Coronary artery (tissue), 2 donors: ENCODE measurements around the gene SLC4A2.

Experiments
- DNase-seq: peaks from one replicate; pipeline ENCODE4 v3.0.0-alpha.2; 2017; ENCODE audit warnings: low spot score
- H3K27ac ChIP-seq, 2 donors: fragments of 200-600 bp; sonication (generic); one replicate each; pipeline ENCODE4 v1.5.1; 2016 to 2019
- H3K4me3 ChIP-seq: fragments of 200-600 bp; sonication (generic); 2 replicates; pipeline ENCODE4 v1.5.1; 2016; ENCODE audit warnings: mild to moderate bottlenecking, moderate library complexity
- TF ChIP-seq, protein P1 (sequence below): fragments of 200-600 bp; sonication (generic); IDR thresholded peaks from one replicate; pipeline ENCODE4 v1.5.1; 2019; ENCODE audit warnings: antibody characterized with exemption

The SLC4A2 gene

DNA sequence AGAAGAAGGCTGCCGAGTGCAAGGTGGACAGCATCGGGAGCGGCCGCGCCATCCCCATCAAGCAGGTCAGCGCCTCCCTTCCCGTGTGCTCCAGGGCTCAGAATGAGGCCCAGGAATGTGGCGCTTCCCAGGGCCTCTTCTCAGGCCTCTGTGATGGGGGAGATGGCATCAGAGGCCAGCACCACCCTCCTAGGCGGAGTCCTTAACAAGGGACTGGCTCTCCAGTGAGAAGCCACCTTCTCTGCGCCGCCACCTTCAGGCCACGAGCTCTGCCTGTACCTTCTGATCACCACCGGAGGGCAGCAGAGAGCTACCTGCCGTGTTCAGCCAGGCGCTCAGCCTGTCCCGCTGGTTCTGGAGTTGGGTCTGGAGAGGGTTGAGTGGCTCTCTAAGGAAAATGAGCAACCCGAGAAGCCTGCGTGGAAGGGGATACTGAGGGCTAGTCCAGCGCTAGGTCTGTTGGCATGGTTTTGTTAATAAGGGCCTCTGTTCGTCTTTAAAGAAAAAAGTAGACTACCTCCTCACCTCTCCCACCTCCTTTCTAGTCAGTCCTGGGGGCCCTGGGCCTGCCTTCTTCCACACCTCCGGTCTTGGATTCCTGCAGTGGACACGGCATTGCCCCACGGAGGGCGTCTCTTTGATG, 64.6 kb downstream of the SLC4A2 start:
- H3K27ac ChIP-seq: no peak overlapping the region
- DNase-seq: peak; percentile 83
- TF ChIP-seq, protein P1, sequence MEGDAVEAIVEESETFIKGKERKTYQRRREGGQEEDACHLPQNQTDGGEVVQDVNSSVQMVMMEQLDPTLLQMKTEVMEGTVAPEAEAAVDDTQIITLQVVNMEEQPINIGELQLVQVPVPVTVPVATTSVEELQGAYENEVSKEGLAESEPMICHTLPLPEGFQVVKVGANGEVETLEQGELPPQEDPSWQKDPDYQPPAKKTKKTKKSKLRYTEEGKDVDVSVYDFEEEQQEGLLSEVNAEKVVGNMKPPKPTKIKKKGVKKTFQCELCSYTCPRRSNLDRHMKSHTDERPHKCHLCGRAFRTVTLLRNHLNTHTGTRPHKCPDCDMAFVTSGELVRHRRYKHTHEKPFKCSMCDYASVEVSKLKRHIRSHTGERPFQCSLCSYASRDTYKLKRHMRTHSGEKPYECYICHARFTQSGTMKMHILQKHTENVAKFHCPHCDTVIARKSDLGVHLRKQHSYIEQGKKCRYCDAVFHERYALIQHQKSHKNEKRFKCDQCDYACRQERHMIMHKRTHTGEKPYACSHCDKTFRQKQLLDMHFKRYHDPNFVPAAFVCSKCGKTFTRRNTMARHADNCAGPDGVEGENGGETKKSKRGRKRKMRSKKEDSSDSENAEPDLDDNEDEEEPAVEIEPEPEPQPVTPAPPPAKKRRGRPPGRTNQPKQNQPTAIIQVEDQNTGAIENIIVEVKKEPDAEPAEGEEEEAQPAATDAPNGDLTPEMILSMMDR: peak; percentile 96

DNA sequence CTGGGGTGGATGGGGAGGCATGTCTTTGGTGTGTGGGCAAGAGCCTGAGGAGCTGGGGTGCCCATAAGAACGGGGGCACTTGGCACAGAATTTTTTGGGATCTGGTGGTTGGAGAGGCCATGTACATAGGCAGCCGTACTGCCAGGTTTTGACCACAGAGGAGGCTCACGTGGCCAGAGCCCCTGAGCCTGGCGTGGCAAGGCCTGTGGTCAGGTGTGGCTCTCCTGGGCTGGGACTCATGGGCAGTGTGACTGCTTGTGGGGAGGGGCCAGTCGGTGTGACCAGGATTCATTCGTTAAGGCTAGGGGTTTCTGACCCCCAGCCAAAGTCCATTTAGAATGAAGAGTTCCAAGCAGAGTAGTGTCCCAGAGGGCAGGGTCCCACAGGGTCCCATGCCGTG, 65.1 kb downstream of the SLC4A2 start:
- TF ChIP-seq, protein P1: no peak
- no peak overlapping the region for H3K27ac ChIP-seq
- H3K4me3 ChIP-seq: no peak overlapping the region
- no peak for DNase-seq

More for the DNA sequence above, 64.6 kb downstream of the SLC4A2 start:
- H3K4me3 ChIP-seq: no peak overlapping the region

DNA sequence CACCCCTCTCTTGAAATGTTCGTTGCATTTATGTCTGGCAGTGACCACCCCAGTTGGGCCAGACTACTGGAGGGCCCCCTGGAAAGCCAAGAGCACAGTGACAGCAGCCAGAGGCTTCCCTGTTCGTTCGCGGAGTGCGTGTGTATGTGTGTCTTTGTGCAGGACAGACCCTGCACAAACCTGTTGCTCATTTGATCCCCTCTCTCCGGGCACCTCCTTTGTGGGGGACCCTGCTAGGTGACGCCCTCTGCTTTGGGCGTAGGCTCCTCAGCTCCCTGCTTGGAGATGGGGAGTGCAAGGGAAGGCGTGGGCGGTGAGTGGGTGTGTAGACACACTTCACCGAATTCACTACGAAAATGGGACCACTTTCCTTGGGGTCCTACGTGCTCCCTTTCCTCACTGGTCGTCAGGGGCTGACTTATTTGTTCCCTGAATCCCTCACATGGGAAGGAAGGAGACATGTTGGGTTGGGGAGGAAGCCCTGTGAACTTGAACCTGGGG, 65.6 kb downstream of the SLC4A2 start:
- no peak for DNase-seq
- TF ChIP-seq, protein P1: no peak
- peak overlapping the region; percentile 70 for H3K4me3 ChIP-seq
- H3K27ac ChIP-seq: no peak overlapping the region

DNA sequence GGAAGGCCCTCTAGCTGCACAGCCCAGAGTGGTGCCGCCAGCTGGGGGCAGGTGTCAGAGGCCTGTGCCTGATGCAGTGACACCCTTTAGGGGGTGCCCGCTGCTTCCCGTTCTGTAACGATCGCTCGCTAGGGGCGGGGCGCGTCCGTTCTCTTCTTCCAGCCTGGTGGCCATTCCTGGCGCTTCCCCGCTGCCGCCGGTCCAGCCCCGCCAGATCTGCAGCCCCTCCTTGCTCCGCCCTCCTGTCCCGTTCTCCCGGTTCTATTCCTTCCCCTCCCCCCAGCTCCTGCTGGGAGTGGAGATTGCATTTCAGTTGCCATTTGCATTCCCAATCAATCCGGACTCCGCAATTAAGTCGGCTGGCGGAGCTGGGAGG, 66.1 kb downstream of the SLC4A2 start:
- TF ChIP-seq, protein P1: no peak
- H3K4me3 ChIP-seq: peak overlapping the region; percentile 70
- no peak overlapping the region for H3K27ac ChIP-seq
- DNase-seq: no peak

DNA sequence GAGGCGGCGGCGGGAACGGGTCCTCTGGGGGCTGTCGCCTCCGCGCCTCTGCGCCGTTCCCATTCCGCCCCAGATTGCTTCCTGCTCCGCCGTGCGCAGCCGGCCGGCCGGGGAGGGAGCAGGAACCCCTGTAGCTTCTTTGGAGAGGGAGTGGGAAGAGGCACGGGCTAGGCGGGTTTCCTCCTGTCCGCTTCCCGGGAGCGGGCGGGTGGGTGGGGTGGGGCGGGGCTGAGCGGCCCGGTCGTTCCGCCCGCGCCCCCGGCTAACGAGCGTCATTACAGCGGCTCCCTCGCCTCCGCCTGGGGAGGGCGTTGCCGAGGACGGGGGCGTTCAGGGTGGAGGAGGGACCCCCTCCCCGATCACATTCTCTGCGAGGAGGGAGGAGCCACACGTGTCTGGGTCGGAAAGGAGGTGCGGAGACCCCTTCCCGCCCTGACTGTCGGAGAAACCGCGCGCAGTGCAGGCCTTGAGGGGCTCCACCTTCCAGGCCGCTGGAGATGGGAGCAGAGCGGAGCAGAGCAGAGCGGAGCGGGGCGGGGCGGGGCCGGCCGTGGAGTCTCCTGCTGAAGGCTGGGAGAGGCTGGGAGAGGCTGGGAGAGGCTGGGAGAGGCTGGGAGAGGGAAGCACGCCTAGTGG, 66.6 kb downstream of the SLC4A2 start:
- Histone ChIP-seq H3K27ac (no peak overlapping the region), H3K4me3 (peak overlapping the region; percentile 70)
- DNase-seq: no peak
- TF ChIP-seq, protein P1: no peak
